GM18517 (cell line): ENCODE results near the gene FAM83G.
"Not testable (repeated sequence)": the region's sequence is repeated elsewhere in the genome, so short reads cannot be mapped to it uniquely, and the experiment has no call there.

Experiments
- ATAC-seq: cut with Tn5 transposase; IDR thresholded peaks from one replicate; pipeline ENCODE4 v1.9.1; 2021; ENCODE audit warnings: mild to moderate bottlenecking, moderate library complexity; ENCODE audit not compliant: unreplicated experiment

The FAM83G gene

DNA sequence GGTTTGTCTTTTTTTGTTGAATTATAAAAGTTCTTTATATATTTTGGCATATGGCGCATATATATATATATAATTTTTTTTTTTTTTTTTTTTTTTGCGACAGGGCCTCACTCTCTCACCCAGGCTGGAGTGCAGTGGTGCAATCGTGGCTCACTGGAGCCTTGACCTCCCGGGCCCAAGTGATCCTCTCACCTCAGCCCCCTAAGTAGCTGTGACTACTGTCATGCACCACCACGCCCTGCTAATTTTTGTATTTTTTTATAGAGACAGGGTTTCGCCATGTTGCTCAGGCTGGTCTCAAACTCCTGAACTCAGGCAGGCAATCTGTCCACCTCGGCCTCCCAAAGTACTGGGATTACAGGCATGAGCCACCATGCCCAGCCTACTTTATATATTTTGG lies 82.0 kb downstream of the FAM83G start:
- not testable (repeated sequence) for ATAC-seq

DNA sequence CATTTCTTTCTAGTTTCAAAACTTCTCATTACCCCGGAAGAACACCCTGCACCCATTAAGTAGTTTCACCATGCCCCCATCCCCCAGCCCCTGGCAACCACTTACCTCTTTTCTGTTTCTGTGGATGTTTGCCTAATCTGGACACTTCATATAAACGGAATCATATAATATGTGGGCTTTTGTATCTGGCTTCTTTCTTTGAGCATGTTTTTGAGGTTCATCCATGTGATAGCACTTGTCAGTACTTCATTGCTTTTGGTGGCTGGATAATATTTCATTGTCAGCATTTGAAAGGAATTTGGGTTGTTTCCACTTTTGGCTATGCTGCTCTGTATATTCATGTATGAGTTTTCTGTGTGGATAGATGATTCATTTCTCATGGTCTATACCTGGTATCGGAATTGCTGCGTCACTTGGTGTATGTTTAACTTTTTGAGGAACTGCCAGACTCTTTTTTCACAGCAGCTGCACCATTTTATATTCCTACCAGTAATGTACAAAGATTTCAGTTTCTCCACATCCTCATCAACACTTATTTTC lies 82.6 kb downstream of the FAM83G start:
- ATAC-seq: peak; percentile 74

DNA sequence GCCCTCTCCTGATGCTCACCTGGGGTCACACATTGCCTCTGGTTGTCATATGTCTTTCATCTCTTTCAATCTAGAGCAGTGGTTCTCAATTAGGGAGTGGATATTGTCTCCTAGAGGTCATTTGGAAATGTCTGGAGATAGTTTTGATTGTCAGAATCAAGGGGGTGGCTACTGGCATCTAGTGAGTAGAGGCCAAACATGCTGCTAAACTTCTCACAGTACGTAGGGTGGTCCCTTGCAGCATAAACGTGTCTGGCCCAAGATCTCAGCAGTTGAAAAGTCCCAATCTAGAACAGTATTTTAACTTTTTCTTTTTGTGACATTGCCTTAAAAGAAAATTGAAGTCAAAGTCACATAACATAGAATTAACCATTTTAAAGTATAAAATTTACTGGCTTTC lies 83.1 kb downstream of the FAM83G start:
- ATAC-seq: peak; percentile 11

DNA sequence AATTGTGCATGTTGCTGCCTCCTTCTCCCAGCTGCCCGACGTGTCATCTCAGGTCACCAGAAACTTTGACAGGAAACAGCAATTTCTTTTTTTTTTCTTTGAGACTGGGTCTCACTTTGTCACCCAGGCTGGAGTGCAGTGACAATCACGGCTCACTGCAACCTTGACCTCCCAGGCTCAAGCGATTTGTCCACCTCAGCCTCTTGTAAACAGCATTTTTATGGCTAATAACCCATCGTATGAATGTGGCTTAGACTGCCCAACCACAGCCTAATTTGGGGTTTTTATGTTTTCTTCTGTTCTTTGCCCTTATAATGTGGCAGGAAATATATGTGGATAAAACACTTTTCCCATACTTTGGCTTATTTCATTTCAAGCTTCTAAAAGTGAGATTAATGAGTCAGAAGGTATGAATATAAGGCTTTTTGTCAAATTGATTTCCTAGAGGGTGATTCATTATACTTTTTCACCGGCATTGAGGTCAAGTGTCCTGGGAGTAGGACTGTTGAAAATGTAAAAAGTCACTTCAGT lies 83.6 kb downstream of the FAM83G start:
- ATAC-seq: peak; percentile 51

DNA sequence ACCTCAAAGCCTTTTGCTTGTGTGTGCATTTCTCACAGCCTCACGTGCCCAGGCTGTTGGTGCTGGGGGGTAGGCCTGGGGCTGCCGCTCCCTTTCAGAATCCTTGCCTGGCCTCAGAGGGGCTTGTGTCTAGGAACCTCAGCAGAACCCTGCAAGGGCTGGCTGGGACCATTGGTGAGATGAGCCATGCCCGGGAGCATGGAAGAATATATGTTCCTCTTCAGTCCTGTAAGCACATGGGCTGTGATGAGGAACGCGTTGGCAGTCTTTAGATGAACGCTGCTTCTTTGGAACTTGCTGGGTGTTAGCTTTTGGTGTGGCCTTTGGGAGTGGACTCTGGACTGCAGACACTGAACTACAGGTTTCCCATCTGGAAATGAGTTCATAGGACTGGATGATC lies 84.6 kb downstream of the FAM83G start:
- ATAC-seq: no peak
